ENCODE measurements around the gene ENO1. TPM values are rescaled to one million over a fixed set of nuclear protein-coding genes. Genes with fewer than 3 reads are reported as not detected.
A peak's percentile ranks its signal among the peaks of the same experiment; 100 is the strongest.

The ENO1 gene
- total RNA-seq, 2 donors from 2014 or later: 1,263 to 1,351 TPM

- Histone ChIP-seq H3K27me3 (ENCODE audit: control insufficient read depth, insufficient read depth, low read length, poor library complexity, severe bottlenecking) (no peaks in the 10 kb centered on the region), H3K9me3 (ENCODE audit: control insufficient read depth, low read length) (no peaks in the 10 kb centered on the region), H3K27ac (ENCODE audit: low read depth, low read length) (no peak overlapping the region), H3K4me1 (ENCODE audit: control insufficient read depth, insufficient read depth, low read length) (peaks cover 3% of the 10 kb centered on the region), H3K36me3 (ENCODE audit: control insufficient read depth, insufficient read depth, low read length) (peaks cover 95% of the 10 kb centered on the region), H3K9ac (ENCODE audit: extremely low read depth, low read length, poor library complexity, severe bottlenecking) (no peak overlapping the region), H3K4me3 (ENCODE audit: low read length) (no peak overlapping the region)
- H3K4me1 Mint-ChIP-seq: peaks cover 11% of the 10 kb centered on the region
- no peak overlapping the region for H3K4me3 Mint-ChIP-seq
- WGBS, 2 experiments (ENCODE audit: insufficient coverage in 1 of 2, insufficient read length in 1 of 2): 95 to 96% methylated on average over 6 to 7 of the region's 7 CpGs
- DNase-seq: peak; percentile 47
- H3K27ac Mint-ChIP-seq: peak overlapping the region; percentile 83
- H3K9me3 Mint-ChIP-seq: no peaks in the 10 kb centered on the region
- TF ChIP-seq, protein P1, sequence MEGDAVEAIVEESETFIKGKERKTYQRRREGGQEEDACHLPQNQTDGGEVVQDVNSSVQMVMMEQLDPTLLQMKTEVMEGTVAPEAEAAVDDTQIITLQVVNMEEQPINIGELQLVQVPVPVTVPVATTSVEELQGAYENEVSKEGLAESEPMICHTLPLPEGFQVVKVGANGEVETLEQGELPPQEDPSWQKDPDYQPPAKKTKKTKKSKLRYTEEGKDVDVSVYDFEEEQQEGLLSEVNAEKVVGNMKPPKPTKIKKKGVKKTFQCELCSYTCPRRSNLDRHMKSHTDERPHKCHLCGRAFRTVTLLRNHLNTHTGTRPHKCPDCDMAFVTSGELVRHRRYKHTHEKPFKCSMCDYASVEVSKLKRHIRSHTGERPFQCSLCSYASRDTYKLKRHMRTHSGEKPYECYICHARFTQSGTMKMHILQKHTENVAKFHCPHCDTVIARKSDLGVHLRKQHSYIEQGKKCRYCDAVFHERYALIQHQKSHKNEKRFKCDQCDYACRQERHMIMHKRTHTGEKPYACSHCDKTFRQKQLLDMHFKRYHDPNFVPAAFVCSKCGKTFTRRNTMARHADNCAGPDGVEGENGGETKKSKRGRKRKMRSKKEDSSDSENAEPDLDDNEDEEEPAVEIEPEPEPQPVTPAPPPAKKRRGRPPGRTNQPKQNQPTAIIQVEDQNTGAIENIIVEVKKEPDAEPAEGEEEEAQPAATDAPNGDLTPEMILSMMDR (conservative IDR thresholded peaks at IDR 0.05): no peak
- no peaks in the 10 kb centered on the region for H3K27me3 Mint-ChIP-seq (ENCODE audit: insufficient read depth)
- peaks cover 90% of the 10 kb centered on the region for H3K36me3 Mint-ChIP-seq (ENCODE audit: low read depth)
Measured at GRCh38 chr1:8863138-8863537, 15.3 kb downstream of the ENO1 start.

DNA sequence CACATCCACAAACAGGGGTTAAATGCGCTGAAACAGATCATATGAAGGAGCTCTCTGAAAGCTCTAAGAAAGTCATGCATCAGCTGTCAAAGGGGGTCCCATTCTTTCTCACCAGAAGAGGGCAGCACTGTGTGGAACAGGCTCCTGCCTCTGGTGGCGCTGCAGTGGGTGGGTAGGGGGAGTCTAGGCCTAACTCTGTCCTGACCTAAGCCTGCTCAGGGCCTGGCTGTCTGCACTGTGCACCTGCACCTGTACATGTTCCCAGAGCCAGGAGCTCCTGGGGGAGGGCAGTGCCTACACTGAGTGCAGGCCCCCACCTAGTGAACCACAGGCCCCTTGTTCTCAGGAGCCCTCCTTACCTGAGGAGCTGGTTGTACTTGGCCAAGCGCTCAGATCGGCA lies 16.0 kb downstream of the ENO1 start:
- DNase-seq: peak; percentile 90
- no peaks in the 10 kb centered on the region for H3K9me3 Mint-ChIP-seq
- H3K4me1 Mint-ChIP-seq: peaks cover 14% of the 10 kb centered on the region
- H3K36me3 ChIP-seq (ENCODE audit: control insufficient read depth, insufficient read depth, low read length): peaks cover 93% of the 10 kb centered on the region
- no peaks in the 10 kb centered on the region for H3K9me3 ChIP-seq (ENCODE audit: control insufficient read depth, low read length)
- TF ChIP-seq, protein P1 (conservative IDR thresholded peaks at IDR 0.05): peak; percentile 86
- peaks cover 3% of the 10 kb centered on the region for H3K4me1 ChIP-seq (ENCODE audit: control insufficient read depth, insufficient read depth, low read length)
- no peaks in the 10 kb centered on the region for H3K27me3 ChIP-seq (ENCODE audit: control insufficient read depth, insufficient read depth, low read length, poor library complexity, severe bottlenecking)
- WGBS, 2 experiments (ENCODE audit: insufficient coverage in 1 of 2, insufficient read length in 1 of 2): 98 to 100% methylated on average over 3 to 4 of the region's 4 CpGs
- peak overlapping the region; percentile 83 for H3K27ac Mint-ChIP-seq
- H3K36me3 Mint-ChIP-seq (ENCODE audit: low read depth): peaks cover 87% of the 10 kb centered on the region
- no peak overlapping the region for H3K4me3 ChIP-seq (ENCODE audit: low read length)
- H3K4me3 Mint-ChIP-seq: no peak overlapping the region
- no peak overlapping the region for H3K9ac ChIP-seq (ENCODE audit: extremely low read depth, low read length, poor library complexity, severe bottlenecking)
- peak overlapping the region; percentile 58 for H3K27ac ChIP-seq (ENCODE audit: low read depth, low read length)
- no peaks in the 10 kb centered on the region for H3K27me3 Mint-ChIP-seq (ENCODE audit: insufficient read depth)

DNA sequence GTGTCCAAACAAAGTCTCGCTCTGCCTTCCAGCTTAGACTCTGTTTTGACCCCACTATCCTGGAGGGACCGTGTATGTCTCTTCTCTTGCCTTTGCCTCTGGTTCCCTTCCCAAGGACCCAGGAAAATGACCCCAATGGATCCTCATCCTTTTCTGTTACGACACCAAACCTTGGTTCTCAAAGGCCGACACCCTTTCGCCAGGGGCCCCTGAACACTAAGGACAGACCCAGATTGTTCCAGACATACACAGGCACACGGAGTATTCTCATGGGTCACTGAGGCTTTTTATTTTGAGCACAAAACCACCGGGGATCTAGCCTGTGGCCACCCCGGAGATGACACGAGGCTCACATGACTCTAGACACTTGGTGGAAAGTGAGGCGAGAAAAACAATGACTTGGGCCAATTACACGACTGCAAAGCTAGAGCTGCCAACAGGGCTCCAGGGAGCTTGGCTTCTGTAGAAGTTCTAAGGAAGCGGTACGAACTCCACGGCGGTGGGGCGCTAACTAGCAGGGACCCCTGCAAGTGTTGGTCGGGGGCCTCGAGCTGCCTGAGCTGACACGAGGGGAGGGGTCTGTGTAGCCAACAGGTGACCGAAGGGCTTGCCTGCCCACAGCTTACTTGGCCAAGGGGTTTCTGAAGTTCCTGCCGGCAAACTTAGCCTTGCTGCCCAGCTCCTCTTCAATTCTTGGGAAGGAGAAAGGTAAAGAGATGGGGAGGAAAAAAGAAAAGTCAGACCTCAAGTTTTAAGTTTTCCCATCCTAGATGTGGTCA lies 17.6 kb downstream of the ENO1 start:
- no peak overlapping the region for H3K9ac ChIP-seq (ENCODE audit: extremely low read depth, low read length, poor library complexity, severe bottlenecking)
- Mint-ChIP-seq H3K36me3 (ENCODE audit: low read depth) (peaks cover 84% of the 10 kb centered on the region), H3K9me3 (no peaks in the 10 kb centered on the region), H3K27ac (peak overlapping the region; percentile 39), H3K27me3 (ENCODE audit: insufficient read depth) (no peaks in the 10 kb centered on the region), H3K4me1 (peaks cover 17% of the 10 kb centered on the region), H3K4me3 (no peak overlapping the region)
- no peak overlapping the region for H3K4me3 ChIP-seq (ENCODE audit: low read length)
- no peak overlapping the region for H3K27ac ChIP-seq (ENCODE audit: low read depth, low read length)
- TF ChIP-seq, protein P1 (conservative IDR thresholded peaks at IDR 0.05): no peak
- 94 to 95% methylated on average over 19 to 21 of the region's 21 CpGs for WGBS, 2 experiments (ENCODE audit: insufficient coverage in 1 of 2, insufficient read length in 1 of 2)
- peaks cover 87% of the 10 kb centered on the region for H3K36me3 ChIP-seq (ENCODE audit: control insufficient read depth, insufficient read depth, low read length)
- H3K4me1 ChIP-seq (ENCODE audit: control insufficient read depth, insufficient read depth, low read length): peaks cover 3% of the 10 kb centered on the region
- peak; percentile 36 for DNase-seq
- no peaks in the 10 kb centered on the region for H3K27me3 ChIP-seq (ENCODE audit: control insufficient read depth, insufficient read depth, low read length, poor library complexity, severe bottlenecking)
- no peaks in the 10 kb centered on the region for H3K9me3 ChIP-seq (ENCODE audit: control insufficient read depth, low read length)
